PC-3 (cell line): Measurements from ENCODE around the gene CLIC5.

Source experiments
- EZH2 ChIP-seq: fragments of 300-600 bp; sonication (generic); IDR thresholded peaks from one replicate; pipeline ENCODE4 v1.6.1; 2017; ENCODE audit warnings: antibody characterized with exemption, mild to moderate bottlenecking, low read length; ENCODE audit not compliant: unreplicated experiment
- EZH2phosphoT487 ChIP-seq: fragments of 300-600 bp; sonication (generic); IDR thresholded peaks from 2 replicates; pipeline ENCODE4 v1.6.1; 2018; ENCODE audit warnings: mild to moderate bottlenecking, antibody characterized with exemption, low read length, borderline replicate concordance
- TF ChIP-seq, protein P1 (sequence below): fragments of 300-600 bp; sonication (generic); conservative IDR thresholded peaks from 2 replicates; pipeline ENCODE4 v1.5.1; 2017; ENCODE audit warnings: antibody characterized with exemption, low read depth, mild to moderate bottlenecking, low read length

DNA sequence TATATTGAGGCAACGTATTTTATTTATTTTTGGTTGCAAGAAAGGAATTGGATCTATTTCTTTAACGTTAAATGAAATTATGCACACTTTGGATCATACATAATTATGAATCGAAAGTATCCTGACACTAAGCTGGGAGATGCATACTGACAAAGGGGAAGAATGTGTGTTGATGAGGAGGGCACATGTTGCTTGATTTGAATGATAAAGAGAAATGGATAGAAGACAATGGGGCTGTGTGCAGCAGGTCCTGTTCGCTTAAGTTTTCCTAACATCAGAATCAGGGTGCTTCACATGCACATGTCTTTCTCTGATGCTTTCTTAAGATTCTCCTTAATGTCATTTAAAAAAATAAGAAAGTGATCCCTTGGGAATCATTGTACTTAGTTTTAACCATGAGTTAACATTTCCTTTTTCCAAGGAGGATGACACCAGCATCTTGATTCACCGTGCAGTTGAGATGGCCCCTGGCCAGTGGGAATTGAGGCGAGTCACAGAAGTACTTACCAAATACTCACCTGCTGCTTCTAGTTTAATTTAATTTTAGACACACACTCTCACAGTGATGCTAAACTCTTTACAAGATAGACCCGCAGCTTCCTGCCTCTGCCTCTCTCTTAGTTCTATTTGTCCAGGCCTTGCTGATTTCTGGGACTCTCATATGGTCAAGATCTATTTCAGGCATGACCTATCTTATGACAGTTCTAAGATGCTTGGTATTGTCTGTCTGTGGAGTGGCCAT lies 116.5 kb downstream of the CLIC5 start:
- TF ChIP-seq, protein P1, sequence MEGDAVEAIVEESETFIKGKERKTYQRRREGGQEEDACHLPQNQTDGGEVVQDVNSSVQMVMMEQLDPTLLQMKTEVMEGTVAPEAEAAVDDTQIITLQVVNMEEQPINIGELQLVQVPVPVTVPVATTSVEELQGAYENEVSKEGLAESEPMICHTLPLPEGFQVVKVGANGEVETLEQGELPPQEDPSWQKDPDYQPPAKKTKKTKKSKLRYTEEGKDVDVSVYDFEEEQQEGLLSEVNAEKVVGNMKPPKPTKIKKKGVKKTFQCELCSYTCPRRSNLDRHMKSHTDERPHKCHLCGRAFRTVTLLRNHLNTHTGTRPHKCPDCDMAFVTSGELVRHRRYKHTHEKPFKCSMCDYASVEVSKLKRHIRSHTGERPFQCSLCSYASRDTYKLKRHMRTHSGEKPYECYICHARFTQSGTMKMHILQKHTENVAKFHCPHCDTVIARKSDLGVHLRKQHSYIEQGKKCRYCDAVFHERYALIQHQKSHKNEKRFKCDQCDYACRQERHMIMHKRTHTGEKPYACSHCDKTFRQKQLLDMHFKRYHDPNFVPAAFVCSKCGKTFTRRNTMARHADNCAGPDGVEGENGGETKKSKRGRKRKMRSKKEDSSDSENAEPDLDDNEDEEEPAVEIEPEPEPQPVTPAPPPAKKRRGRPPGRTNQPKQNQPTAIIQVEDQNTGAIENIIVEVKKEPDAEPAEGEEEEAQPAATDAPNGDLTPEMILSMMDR: no peak
- TF ChIP-seq EZH2 (no peak), EZH2phosphoT487 (no peak)
